GM12872 (cell line): ENCODE data around the gene IGFLR1.

Experiments used
- TF ChIP-seq, protein P1 (sequence below): IDR thresholded peaks from 3 replicates; pipeline ENCODE4 v1.5.1; 2011; ENCODE audit warnings: low read depth, mild to moderate bottlenecking, low read length, moderate library complexity; ENCODE audit not compliant: insufficient read depth

Gene IGFLR1

GRCh38 chr19:35710784-35711723 is 31.2 kb downstream of the IGFLR1 start:
- TF ChIP-seq, protein P1, sequence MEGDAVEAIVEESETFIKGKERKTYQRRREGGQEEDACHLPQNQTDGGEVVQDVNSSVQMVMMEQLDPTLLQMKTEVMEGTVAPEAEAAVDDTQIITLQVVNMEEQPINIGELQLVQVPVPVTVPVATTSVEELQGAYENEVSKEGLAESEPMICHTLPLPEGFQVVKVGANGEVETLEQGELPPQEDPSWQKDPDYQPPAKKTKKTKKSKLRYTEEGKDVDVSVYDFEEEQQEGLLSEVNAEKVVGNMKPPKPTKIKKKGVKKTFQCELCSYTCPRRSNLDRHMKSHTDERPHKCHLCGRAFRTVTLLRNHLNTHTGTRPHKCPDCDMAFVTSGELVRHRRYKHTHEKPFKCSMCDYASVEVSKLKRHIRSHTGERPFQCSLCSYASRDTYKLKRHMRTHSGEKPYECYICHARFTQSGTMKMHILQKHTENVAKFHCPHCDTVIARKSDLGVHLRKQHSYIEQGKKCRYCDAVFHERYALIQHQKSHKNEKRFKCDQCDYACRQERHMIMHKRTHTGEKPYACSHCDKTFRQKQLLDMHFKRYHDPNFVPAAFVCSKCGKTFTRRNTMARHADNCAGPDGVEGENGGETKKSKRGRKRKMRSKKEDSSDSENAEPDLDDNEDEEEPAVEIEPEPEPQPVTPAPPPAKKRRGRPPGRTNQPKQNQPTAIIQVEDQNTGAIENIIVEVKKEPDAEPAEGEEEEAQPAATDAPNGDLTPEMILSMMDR: no peak

GRCh38 chr19:35708391-35708790 is 33.9 kb downstream of the IGFLR1 start:
- TF ChIP-seq, protein P1: no peak

DNA sequence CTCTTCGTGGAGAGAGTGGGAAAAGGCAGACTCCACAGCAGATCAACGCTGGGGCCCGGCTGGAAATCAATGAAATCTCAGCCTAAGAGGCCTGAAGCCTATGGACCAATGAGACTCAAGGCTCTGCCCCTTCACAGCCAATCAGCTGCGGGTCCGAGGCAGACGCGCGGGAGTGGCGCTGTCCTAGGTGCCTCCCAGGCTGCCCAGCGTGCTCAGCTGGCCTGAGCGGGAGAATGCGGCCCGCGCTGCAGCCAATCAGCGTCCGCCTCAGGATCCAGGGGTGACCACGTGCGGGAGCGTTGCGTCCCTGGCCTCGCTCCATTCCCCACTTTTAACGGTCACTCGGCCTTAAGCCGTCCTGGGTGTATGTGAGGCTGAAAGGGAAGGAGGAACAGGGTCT is 38.0 kb downstream of the IGFLR1 start, which contains the start of gene ZBTB32:
Gene ZBTB32, plus strand, starts transcription at position 341 of the 400 bp plus-strand sequence. CDS start 10,069 bp downstream, outside the sequence.
- TF ChIP-seq, protein P1: no peak

DNA sequence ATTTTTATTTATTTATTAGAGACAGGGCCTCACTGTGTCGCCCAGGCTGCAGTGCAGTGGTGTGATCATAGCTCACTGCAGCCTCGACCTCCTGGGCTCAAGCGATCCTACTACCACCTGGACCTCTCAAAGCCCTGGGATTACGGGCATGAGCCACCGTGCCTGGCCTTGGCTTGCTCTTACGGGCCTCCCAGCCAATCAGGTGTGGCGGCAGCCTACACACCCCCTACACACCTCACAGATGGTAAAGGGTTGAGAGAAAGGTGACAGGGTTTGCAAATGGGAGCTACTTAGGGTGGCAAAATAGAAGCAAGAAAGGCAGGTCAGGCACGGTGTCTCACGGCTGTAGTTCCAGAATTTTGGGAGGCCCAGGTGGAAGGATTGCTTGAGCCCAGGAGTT is 38.9 kb downstream of the IGFLR1 start:
- TF ChIP-seq, protein P1: no peak

- TF ChIP-seq, protein P1: no peak
Measured at GRCh38 chr19:35702223-35703012, 39.8 kb downstream of the IGFLR1 start.

GRCh38 chr19:35696835-35697234 is 45.4 kb downstream of the IGFLR1 start:
- TF ChIP-seq, protein P1: no peak

DNA sequence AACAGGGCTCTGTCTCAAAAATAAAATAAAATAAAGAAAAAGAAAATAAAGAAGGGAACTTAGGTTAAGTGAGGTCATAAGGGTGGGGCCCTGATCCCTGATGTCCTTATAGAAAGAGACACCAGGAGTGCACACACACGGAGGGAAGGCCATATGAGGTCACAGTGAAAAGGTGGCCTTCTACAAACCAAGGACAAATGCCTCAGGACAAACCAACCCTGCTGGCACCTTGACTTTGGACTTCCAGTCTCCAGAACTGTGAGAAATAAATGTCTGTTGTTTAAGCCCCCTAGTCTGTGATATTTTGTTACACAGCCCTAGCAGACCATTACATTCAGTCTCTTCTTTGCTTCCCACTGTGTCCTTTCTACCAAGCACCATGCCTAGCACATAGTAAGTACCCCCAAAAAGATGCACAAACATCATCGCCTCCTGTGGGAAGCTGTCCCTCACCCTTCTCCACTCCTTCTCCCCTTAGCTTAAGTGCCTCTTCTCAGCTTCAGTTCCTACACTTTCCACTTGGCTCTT is 46.3 kb downstream of the IGFLR1 start:
- TF ChIP-seq, protein P1: no peak
